OCI-LY1 (cell line): ENCODE results near the gene TNFSF13.

ENCODE experiments used
- H2AFZ ChIP-seq: fragments of 200-600 bp; sonication (generic), shearing (Covaris generic); 2 replicates; pipeline ENCODE4 v1.6.0; 2014; ENCODE audit warnings: antibody characterized with exemption, mild to moderate bottlenecking, low read length
- H3F3A ChIP-seq: fragments of 200-600 bp; sonication (generic), shearing (Covaris generic); 2 replicates; pipeline ENCODE4 v1.6.0; 2014; ENCODE audit warnings: mild to moderate bottlenecking, antibody characterized with exemption, low read length, moderate library complexity; ENCODE audit not compliant: insufficient read depth
- H3K27ac ChIP-seq: fragments of 200-600 bp; sonication (generic); 2 replicates; pipeline ENCODE4 v1.5.1; 2014; ENCODE audit warnings: low read length, mixed run types, mild to moderate bottlenecking, low read depth; ENCODE audit not compliant: poor library complexity, severe bottlenecking
- H3K27me3 ChIP-seq: fragments of 200-600 bp; sonication (generic); 2 replicates; pipeline ENCODE4 v1.6.0; 2014; ENCODE audit warnings: antibody characterized with exemption, mild to moderate bottlenecking, low read length, moderate library complexity; ENCODE audit not compliant: insufficient read depth
- H3K36me3 ChIP-seq: fragments of 200-600 bp; sonication (generic); 2 replicates; pipeline ENCODE4 v1.6.1; 2014; ENCODE audit warnings: mild to moderate bottlenecking, antibody characterized with exemption, low read length, moderate library complexity, mixed read lengths; ENCODE audit not compliant: insufficient read depth
- H3K4me1 ChIP-seq: fragments of 200-600 bp; sonication (generic); 2 replicates; pipeline ENCODE4 v1.5.1; 2014; ENCODE audit warnings: mild to moderate bottlenecking, low read length, moderate library complexity; ENCODE audit not compliant: insufficient read depth, severe bottlenecking
- H3K4me2 ChIP-seq: fragments of 200-600 bp; sonication (generic), shearing (Covaris generic); 2 replicates; pipeline ENCODE4 v1.6.1; 2014; ENCODE audit warnings: low read length
- H3K4me3 ChIP-seq: fragments of 200-600 bp; sonication (generic); 2 replicates; pipeline ENCODE4 v1.5.1; 2014; ENCODE audit warnings: low read length, low read depth, mild to moderate bottlenecking, mixed read lengths; ENCODE audit not compliant: poor library complexity, severe bottlenecking
- H3K79me2 ChIP-seq: fragments of 200-600 bp; shearing (Covaris generic); 2 replicates; pipeline ENCODE4 v1.6.1; 2016; ENCODE audit warnings: mixed run types, low read length, mixed read lengths; ENCODE audit not compliant: insufficient read depth
- H3K9ac ChIP-seq: fragments of 200-600 bp; sonication (generic), shearing (Covaris generic); 2 replicates; pipeline ENCODE4 v1.6.1; 2014; ENCODE audit warnings: mild to moderate bottlenecking, low read length, mixed read lengths
- H3K9me2 ChIP-seq: fragments of 200-600 bp; sonication (generic), shearing (Covaris generic); 2 replicates; pipeline ENCODE4 v1.6.1; 2014; ENCODE audit warnings: low read depth, mild to moderate bottlenecking, low read length, mixed read lengths
- H3K9me3 ChIP-seq: fragments of 200-600 bp; shearing (Covaris generic); 2 replicates; pipeline ENCODE4 v1.6.1; 2014; ENCODE audit warnings: low read length, mixed read lengths
- H4K20me1 ChIP-seq: fragments of 200-600 bp; sonication (generic), shearing (Covaris generic); 2 replicates; pipeline ENCODE4 v1.6.0; 2016; ENCODE audit warnings: mild to moderate bottlenecking, low read length; ENCODE audit not compliant: insufficient read depth
- EZH2 ChIP-seq: fragments of 200-600 bp; sonication (generic), shearing (Covaris generic); IDR thresholded peaks from 2 replicates; pipeline ENCODE4 v1.8.0; 2017; ENCODE audit warnings: borderline replicate concordance, mixed run types, mild to moderate bottlenecking, antibody characterized with exemption, low read length, moderate library complexity, mixed read lengths
- TF ChIP-seq, protein P1 (sequence below): fragments of 200-600 bp; sonication (generic), shearing (Covaris generic); IDR thresholded peaks from 2 replicates; pipeline ENCODE4 v1.5.1; 2017; ENCODE audit warnings: mild to moderate bottlenecking, antibody characterized with exemption, low read length, moderate library complexity, mixed read lengths

The TNFSF13 gene

DNA sequence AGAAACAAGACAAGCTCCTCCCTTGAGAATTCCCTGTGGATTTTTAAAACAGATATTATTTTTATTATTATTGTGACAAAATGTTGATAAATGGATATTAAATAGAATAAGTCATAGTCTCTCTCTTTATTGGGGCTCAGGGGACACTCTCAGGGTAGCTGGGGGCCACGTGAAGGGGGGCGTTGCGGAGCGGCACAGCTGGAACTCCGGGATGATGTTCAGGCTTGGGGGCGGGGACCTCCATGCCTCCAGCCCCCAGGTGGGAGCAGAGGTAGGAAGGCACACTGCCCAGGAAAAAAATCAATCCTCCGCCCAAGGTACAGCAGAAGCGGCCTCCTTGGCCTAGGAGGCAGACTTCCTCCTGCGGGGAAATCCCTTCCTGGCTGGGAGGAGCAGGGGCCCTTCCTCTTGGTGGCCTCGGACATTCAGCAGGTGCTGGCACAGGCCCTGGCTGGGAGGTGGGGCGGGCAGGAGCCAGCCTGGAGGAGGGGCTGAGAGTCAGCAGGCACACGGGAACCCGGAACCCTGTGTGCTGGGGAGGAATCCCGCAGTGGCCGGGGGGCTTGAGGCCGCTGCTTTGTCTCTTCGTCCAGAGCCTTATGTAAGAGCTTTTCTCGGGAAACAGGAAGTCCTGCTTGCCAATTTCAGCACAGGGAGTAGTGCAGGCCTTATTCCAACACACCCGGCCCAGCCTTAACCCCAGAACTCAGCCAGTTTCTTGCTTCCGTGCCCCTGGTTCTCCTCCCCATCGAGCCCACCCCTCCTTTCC is 591 bp upstream of the TNFSF13 start:
- peaks cover 28% of the 10 kb centered on the region for H3K4me1 ChIP-seq
- H3K9me2 ChIP-seq, result no peaks in the 10 kb centered on the region
- peak overlapping the region; percentile 24; the same call in 1 of the 2 replicates for H3K4me2 ChIP-seq
- H3K27me3 ChIP-seq, result peaks cover 8% of the 10 kb centered on the region; the same call in 1 of the 2 replicates
- H3K27ac ChIP-seq, result no peak overlapping the region
- H3K79me2 ChIP-seq, result peaks cover 7% of the 10 kb centered on the region; the same call in 1 of the 2 replicates
- H3K9ac ChIP-seq, result peak overlapping the region; percentile 19; the same call in 1 of the 2 replicates
- H3F3A ChIP-seq, result no peaks in the 10 kb centered on the region
- H4K20me1 ChIP-seq, result no peaks in the 10 kb centered on the region
- TF ChIP-seq, protein P1, sequence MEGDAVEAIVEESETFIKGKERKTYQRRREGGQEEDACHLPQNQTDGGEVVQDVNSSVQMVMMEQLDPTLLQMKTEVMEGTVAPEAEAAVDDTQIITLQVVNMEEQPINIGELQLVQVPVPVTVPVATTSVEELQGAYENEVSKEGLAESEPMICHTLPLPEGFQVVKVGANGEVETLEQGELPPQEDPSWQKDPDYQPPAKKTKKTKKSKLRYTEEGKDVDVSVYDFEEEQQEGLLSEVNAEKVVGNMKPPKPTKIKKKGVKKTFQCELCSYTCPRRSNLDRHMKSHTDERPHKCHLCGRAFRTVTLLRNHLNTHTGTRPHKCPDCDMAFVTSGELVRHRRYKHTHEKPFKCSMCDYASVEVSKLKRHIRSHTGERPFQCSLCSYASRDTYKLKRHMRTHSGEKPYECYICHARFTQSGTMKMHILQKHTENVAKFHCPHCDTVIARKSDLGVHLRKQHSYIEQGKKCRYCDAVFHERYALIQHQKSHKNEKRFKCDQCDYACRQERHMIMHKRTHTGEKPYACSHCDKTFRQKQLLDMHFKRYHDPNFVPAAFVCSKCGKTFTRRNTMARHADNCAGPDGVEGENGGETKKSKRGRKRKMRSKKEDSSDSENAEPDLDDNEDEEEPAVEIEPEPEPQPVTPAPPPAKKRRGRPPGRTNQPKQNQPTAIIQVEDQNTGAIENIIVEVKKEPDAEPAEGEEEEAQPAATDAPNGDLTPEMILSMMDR, result no peak
- TF ChIP-seq EZH2, result no peak
- no peaks in the 10 kb centered on the region for H3K36me3 ChIP-seq
- H2AFZ ChIP-seq, result no peak overlapping the region
- peak overlapping the region; percentile 7 for H3K4me3 ChIP-seq
- no peaks in the 10 kb centered on the region for H3K9me3 ChIP-seq

DNA sequence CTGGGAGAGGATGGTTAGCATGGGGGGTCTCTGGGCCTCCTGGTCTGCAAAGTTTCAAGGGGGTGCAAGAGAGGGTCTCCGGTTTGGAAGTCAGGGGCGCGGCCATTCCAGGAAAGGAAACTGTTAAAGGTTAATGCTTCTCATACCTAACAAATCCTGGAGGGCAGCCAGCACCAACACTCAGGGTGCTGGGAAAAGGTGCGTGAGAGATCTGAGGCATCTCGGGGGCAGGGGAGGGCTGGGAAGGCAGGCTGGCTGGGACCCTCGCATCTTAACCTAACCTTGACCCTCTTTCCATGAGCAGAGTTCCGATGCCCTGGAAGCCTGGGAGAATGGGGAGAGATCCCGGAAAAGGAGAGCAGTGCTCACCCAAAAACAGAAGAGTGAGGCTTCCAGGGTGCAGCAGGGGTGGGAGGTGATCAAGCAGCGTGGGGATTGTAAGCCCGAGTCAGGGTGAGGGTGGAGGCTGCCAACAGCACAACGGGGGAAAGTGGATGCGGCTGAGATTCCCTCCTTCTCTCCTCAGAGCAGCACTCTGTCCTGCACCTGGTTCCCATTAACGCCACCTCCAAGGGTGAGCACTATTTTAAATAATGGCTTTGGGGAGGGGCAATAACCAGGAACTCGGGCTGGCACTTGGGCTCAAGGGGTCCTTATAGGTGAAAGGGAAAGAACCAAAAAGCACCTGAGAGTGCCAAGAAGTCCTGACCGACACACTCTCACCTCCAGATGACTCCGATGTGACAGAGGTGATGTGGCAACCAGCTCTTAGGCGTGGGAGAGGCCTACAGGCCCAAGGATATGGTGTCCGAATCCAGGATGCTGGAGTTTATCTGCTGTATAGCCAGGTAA is 996 bp downstream of the TNFSF13 start:
- Histone ChIP-seq H3K36me3 (peaks cover 13% of the 10 kb centered on the region), H3K27me3 (peaks cover 8% of the 10 kb centered on the region; the same call in 1 of the 2 replicates), H4K20me1 (no peaks in the 10 kb centered on the region), H3F3A (no peaks in the 10 kb centered on the region), H3K9me2 (no peaks in the 10 kb centered on the region), H3K4me2 (no peak overlapping the region), H3K27ac (no peak overlapping the region), H2AFZ (no peak overlapping the region), H3K4me3 (no peak overlapping the region), H3K4me1 (peaks cover 34% of the 10 kb centered on the region), H3K9ac (no peak overlapping the region), H3K79me2 (peaks cover 9% of the 10 kb centered on the region; the same call in 1 of the 2 replicates), H3K9me3 (no peaks in the 10 kb centered on the region)
- no peak for TF ChIP-seq EZH2
- TF ChIP-seq, protein P1, result no peak

DNA sequence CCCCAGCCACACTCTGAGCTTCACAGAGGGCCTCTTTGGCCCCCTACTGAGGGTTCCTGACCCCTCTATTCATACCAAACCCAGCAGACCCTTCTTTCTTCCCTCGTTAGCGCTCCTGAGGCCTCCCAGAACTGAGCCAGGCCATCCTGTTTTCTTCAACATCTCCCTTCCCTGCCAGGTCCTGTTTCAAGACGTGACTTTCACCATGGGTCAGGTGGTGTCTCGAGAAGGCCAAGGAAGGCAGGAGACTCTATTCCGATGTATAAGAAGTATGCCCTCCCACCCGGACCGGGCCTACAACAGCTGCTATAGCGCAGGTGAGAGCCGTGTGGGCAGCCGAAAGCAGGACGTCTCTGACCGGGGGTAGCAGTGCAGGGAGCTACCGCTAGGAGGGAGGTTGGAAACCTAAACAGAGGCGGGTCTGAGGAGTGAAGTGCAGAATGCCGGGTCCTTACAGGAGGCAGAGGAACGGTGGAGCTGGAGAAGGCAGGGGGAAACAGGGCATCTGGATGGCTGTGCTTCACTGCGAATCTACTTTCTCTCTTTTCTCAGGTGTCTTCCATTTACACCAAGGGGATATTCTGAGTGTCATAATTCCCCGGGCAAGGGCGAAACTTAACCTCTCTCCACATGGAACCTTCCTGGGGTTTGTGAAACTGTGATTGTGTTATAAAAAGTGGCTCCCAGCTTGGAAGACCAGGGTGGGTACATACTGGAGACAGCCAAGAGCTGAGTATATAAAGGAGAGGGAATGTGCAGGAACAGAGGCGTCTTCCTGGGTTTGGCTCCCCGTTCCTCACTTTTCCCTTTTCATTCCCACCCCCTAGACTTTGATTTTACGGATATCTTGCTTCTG is 1.9 kb downstream of the TNFSF13 start:
- Histone ChIP-seq H3K4me3 (peak overlapping the region; percentile 77), H3K79me2 (peaks cover 9% of the 10 kb centered on the region; the same call in 1 of the 2 replicates), H3F3A (no peaks in the 10 kb centered on the region), H4K20me1 (no peaks in the 10 kb centered on the region), H3K4me2 (peak overlapping the region; percentile 89), H3K36me3 (peaks cover 22% of the 10 kb centered on the region), H3K4me1 (peaks cover 34% of the 10 kb centered on the region), H3K9ac (peak overlapping the region; percentile 93; the same call in 1 of the 2 replicates), H3K9me2 (no peaks in the 10 kb centered on the region), H2AFZ (no peak overlapping the region), H3K9me3 (no peaks in the 10 kb centered on the region), H3K27ac (no peak overlapping the region), H3K27me3 (peaks cover 8% of the 10 kb centered on the region; the same call in 1 of the 2 replicates)
- TF ChIP-seq EZH2, result no peak
- TF ChIP-seq, protein P1, result peak; percentile 58
